ENCODE measurements around the gene VDAC1.
A peak's percentile ranks its signal among the peaks of the same experiment; 100 is the strongest.

VDAC1 gene

GRCh38 chr5:134024811-134025210 lies 20.0 kb upstream of the VDAC1 start:
- no peak for DNase-seq (ENCODE audit: low spot score)

GRCh38 chr5:134022333-134022732 lies 17.6 kb upstream of the VDAC1 start:
- no peak for DNase-seq (ENCODE audit: low spot score)

- no peak for DNase-seq (ENCODE audit: low spot score)
Measured at GRCh38 chr5:134020188-134020587, 15.4 kb upstream of the VDAC1 start.

GRCh38 chr5:134019636-134020035 lies 14.9 kb upstream of the VDAC1 start:
- no peak for DNase-seq (ENCODE audit: low spot score)

GRCh38 chr5:134018986-134019316 lies 14.2 kb upstream of the VDAC1 start:
- DNase-seq (ENCODE audit: low spot score) = no peak

GRCh38 chr5:134018154-134018985 lies 13.6 kb upstream of the VDAC1 start:
- DNase-seq (ENCODE audit: low spot score) = no peak

GRCh38 chr5:134008266-134008749 lies 3.5 kb upstream of the VDAC1 start:
- no peak for DNase-seq (ENCODE audit: low spot score)

- no peak for DNase-seq (ENCODE audit: low spot score)
Measured at GRCh38 chr5:134007581-134008265, 2.9 kb upstream of the VDAC1 start.

- no peak for DNase-seq (ENCODE audit: low spot score)
Measured at GRCh38 chr5:134006115-134006514, 1.3 kb upstream of the VDAC1 start.

GRCh38 chr5:134005417-134006061 lies 764 bp upstream of the VDAC1 start:
- no peak for DNase-seq (ENCODE audit: low spot score)

- peak; percentile 65 for DNase-seq (ENCODE audit: low spot score)
Measured at GRCh38 chr5:134003817-134004625, 754 bp downstream of the VDAC1 start.

- no peak for DNase-seq (ENCODE audit: low spot score)
Measured at GRCh38 chr5:134003064-134003816, 1.5 kb downstream of the VDAC1 start.

- DNase-seq (ENCODE audit: low spot score) = no peak
Measured at GRCh38 chr5:134001938-134002731, 2.6 kb downstream of the VDAC1 start.

GRCh38 chr5:134000696-134001453 lies 3.9 kb downstream of the VDAC1 start:
- no peak for DNase-seq (ENCODE audit: low spot score)

GRCh38 chr5:134000091-134000511 lies 4.7 kb downstream of the VDAC1 start:
- DNase-seq (ENCODE audit: low spot score) = no peak

- no peak for DNase-seq (ENCODE audit: low spot score)
Measured at GRCh38 chr5:133998807-133999206, 6.0 kb downstream of the VDAC1 start.

- no peak for DNase-seq (ENCODE audit: low spot score)
Measured at GRCh38 chr5:133998042-133998441, 6.7 kb downstream of the VDAC1 start.

GRCh38 chr5:133996683-133997252 lies 8.0 kb downstream of the VDAC1 start:
- peak; percentile 62 for DNase-seq (ENCODE audit: low spot score)

GRCh38 chr5:133995883-133996563 lies 8.8 kb downstream of the VDAC1 start:
- DNase-seq (ENCODE audit: low spot score) = no peak

Data from NAMALWA (cell line).